Nephron progenitor cell (in vitro differentiated cells): ENCODE data around the gene TMEM187.

Source experiments
- DNase-seq: peaks from one replicate; pipeline ENCODE4 v3.0.0; 2021
- H3K27ac Mint-ChIP-seq: 2 replicates; pipeline ENCODE4 v1.8.0; 2021; ENCODE audit warnings: mild to moderate bottlenecking, moderate library complexity, mixed read lengths
- H3K27me3 Mint-ChIP-seq: 2 replicates; pipeline ENCODE4 v1.8.0; 2021; ENCODE audit warnings: mild to moderate bottlenecking, low read depth, mixed read lengths; ENCODE audit not compliant: poor library complexity
- H3K36me3 Mint-ChIP-seq: 2 replicates; pipeline ENCODE4 v1.8.0; 2021; ENCODE audit warnings: low read depth, mixed read lengths
- H3K4me1 Mint-ChIP-seq: 2 replicates; pipeline ENCODE4 v1.8.0; 2021; ENCODE audit warnings: mixed read lengths
- H3K4me3 Mint-ChIP-seq: 2 replicates; pipeline ENCODE4 v1.8.0; 2021; ENCODE audit warnings: mild to moderate bottlenecking, moderate library complexity, mixed read lengths
- H3K9me3 Mint-ChIP-seq: 2 replicates; pipeline ENCODE4 v1.8.0; 2021; ENCODE audit warnings: mild to moderate bottlenecking, moderate library complexity, mixed read lengths
- CTCF ChIP-seq: fragments of 200-600 bp; sonication (generic); IDR thresholded peaks from 2 replicates; pipeline ENCODE4 v1.5.0; 2021; ENCODE audit warnings: antibody characterized with exemption

TMEM187 gene

GRCh38 chrX:153969125-153969903 is 3.2 kb upstream of the TMEM187 start:
- Mint-ChIP-seq H3K27me3 (peaks cover 3% of the 10 kb centered on the region), H3K4me3 (peak overlapping the region; percentile 100), H3K4me1 (peaks cover 58% of the 10 kb centered on the region), H3K9me3 (no peaks in the 10 kb centered on the region), H3K27ac (peak overlapping the region; percentile 100), H3K36me3 (peaks cover 10% of the 10 kb centered on the region)
- DNase-seq = peak; percentile 42
- no peak for TF ChIP-seq CTCF

- no peak for TF ChIP-seq CTCF
- Mint-ChIP-seq H3K9me3 (no peaks in the 10 kb centered on the region), H3K27ac (peak overlapping the region; percentile 100), H3K36me3 (peaks cover 7% of the 10 kb centered on the region), H3K4me3 (peak overlapping the region; percentile 100), H3K27me3 (peaks cover 3% of the 10 kb centered on the region), H3K4me1 (peaks cover 64% of the 10 kb centered on the region)
- DNase-seq = no peak
Observed at GRCh38 chrX:153969904-153970356, 2.6 kb upstream of the TMEM187 start.

- DNase-seq = peak; percentile 54
- Mint-ChIP-seq H3K36me3 (peaks cover 5% of the 10 kb centered on the region), H3K27ac (peak overlapping the region; percentile 100), H3K4me1 (peaks cover 64% of the 10 kb centered on the region), H3K9me3 (no peaks in the 10 kb centered on the region), H3K27me3 (peaks cover 3% of the 10 kb centered on the region), H3K4me3 (peak overlapping the region; percentile 100)
- TF ChIP-seq CTCF = no peak
Observed at GRCh38 chrX:153970357-153971123, 2.0 kb upstream of the TMEM187 start.

- Mint-ChIP-seq H3K27me3 (peaks cover 3% of the 10 kb centered on the region), H3K27ac (peak overlapping the region; percentile 100), H3K36me3 (peaks cover 5% of the 10 kb centered on the region), H3K4me3 (peak overlapping the region; percentile 100), H3K4me1 (peaks cover 59% of the 10 kb centered on the region), H3K9me3 (peaks cover 4% of the 10 kb centered on the region)
- no peak for TF ChIP-seq CTCF
- DNase-seq = peak; percentile 84
Observed at GRCh38 chrX:153971124-153971449, 1.5 kb upstream of the TMEM187 start.

GRCh38 chrX:153971450-153972367 is 845 bp upstream of the TMEM187 start, which contains the start of gene HCFC1:
TSS of gene HCFC1 (minus strand) at chrX:153971818. CDS start at chrX:153970840, 978 bp downstream.
- Mint-ChIP-seq H3K36me3 (peaks cover 5% of the 10 kb centered on the region), H3K27ac (peak within 1 kb of the TSS; percentile 100), H3K9me3 (peaks cover 5% of the 10 kb centered on the region), H3K4me3 (peak within 1 kb of the TSS; percentile 100), H3K4me1 (peaks cover 53% of the 10 kb centered on the region), H3K27me3 (peaks cover 3% of the 10 kb centered on the region)
- peak; percentile 95 for DNase-seq
- no peak for TF ChIP-seq CTCF
